MM.1S (cell line): Measurements from ENCODE around the gene SPTLC3.

Experiments
- CTCF ChIP-seq: fragments of 300-600 bp; sonication (generic); IDR thresholded peaks from 2 replicates; pipeline ENCODE4 v1.5.1; 2016; ENCODE audit warnings: antibody characterized with exemption, low read length, mixed read lengths
- EZH2phosphoT487 ChIP-seq: fragments of 300-600 bp; sonication (generic); IDR thresholded peaks from 2 replicates; pipeline ENCODE4 v1.6.1; 2018; ENCODE audit warnings: antibody characterized with exemption, low read length

GRCh38 chr20:13141546-13141945 lies 132.8 kb downstream of the SPTLC3 start:
- TF ChIP-seq CTCF = no peak
- no peak for TF ChIP-seq EZH2phosphoT487
